ENCODE measurements around the gene FECH.
"Not testable (repeated sequence)": the region's sequence is repeated elsewhere in the genome, so short reads cannot be mapped to it uniquely, and the experiment has no call there.

FECH gene

GRCh38 chr18:57527556-57528229 is 58.8 kb downstream of the FECH start:
- DNase-seq = no peak

DNA sequence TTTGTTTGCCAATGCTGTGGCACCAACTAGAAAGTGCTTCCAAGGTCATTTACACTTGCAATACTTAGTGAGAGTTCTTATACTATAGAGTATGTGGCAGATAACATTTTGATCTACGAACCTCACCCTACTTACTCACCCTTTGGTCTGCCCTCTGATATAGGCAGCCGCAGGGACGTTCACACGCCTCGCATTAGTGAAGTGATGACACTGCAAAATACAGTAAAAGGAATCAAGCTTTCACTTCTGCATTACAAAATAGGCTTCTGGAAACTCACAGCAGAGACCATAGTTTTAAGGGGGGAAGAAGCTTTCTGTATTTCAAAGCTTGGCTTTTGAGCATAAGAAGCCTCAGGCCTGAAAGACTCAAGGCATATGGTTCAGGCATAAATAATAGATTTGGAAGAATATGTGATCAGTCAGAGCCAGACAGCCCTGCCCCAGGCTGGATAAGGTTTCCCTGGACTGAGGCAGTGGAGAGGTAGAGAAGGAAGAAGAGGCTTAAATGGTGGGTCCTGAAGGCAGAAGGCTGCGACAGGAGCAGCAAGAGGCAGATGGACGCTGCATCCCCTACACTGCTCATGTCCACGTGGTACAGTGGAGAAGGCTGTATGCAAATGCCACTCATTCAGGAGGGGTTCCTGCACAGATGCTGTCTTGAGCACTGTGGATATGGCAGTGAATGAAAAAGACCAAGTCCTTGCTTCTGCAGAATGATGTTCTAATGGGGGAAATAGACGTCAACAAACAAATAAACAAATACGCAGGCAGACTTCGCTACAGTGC is 63.1 kb downstream of the FECH start:
- DNase-seq = no peak

DNA sequence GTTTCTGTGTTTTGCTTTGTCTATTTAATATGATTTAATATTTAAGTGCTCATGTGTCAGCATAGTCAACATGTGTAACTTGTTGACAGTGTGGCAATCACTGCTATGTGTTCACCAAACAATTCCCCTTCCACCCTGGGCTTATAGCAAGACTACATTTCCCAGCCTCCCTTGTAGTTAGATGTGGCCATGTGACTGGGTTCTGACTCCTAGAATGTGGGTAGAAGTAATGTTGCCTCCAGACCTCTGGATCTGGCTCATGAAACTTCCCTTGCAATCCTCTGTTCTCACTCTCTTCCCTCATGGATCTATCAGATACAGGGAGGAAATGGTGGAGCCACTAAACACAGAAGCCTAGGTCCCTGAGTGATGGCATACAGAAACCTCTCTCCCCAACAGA is 64.2 kb downstream of the FECH start:
- not testable (repeated sequence) for DNase-seq

- no peak for DNase-seq
These were observed 66.7 kb downstream of the FECH start for GRCh38 chr18:57519668-57520424.

DNA sequence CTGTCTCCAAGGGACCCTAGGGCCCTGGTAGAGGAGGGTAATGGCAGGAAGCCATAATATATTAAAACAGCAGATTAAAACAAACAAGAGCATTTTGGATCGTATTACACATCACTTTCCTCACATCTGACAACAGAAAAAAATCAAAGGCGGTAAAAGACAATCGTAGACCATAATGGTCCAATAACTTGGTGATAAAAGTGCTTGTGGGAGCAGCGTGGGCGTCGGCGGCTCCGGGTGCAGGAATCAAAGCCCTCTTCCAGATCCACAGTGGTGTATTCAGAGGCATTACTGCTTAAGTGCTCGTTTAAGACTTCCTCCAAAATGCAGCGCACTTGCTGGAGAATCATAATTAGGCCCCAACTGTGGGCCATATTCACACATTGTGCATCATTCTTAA is 68.0 kb downstream of the FECH start:
- DNase-seq = no peak

- no peak for DNase-seq
These were observed 70.4 kb downstream of the FECH start for GRCh38 chr18:57516056-57516455.

- no peak for DNase-seq
These were observed 81.3 kb downstream of the FECH start for GRCh38 chr18:57505231-57505630.

- no peak for DNase-seq
These were observed 83.9 kb downstream of the FECH start for GRCh38 chr18:57502624-57503023.

DNA sequence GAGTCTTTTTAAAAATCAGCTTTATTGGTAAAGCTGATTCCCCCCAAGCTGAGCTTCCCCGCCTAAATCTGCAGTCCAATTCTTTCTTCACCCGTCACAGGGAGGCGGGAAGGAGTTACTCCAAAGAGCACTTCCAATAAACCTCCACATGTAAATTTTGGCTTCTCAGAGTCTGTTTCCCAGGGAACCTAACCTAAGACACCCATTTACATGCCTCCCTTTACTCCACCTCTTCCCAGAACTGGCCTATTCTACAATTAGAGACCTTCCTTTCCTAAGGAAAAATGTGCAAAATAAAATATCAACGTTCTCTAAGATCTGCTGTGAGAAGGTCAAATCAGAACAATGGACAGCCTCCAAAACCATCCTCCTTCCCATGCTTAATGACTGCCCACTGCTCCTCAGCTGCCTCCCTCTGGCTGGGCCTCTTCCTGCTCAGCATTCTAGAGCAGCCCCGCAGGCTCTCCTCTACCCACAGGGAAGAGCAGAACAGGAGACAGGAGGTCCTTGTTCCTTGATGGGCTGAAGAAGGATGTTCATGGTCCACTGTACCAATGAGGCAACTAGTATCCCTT is 87.7 kb downstream of the FECH start:
- DNase-seq = no peak

Measured in DMS79 (cell line).